ENCODE measurements around the gene ITSN1.
"Not testable (repeated sequence)": the region's sequence is repeated elsewhere in the genome, so short reads cannot be mapped to it uniquely, and the experiment has no call there.

ITSN1 gene

GRCh38 chr21:33863191-33863590 lies 220.9 kb downstream of the ITSN1 start:
- DNase-seq (ENCODE audit: low read depth): not testable (repeated sequence)

DNA sequence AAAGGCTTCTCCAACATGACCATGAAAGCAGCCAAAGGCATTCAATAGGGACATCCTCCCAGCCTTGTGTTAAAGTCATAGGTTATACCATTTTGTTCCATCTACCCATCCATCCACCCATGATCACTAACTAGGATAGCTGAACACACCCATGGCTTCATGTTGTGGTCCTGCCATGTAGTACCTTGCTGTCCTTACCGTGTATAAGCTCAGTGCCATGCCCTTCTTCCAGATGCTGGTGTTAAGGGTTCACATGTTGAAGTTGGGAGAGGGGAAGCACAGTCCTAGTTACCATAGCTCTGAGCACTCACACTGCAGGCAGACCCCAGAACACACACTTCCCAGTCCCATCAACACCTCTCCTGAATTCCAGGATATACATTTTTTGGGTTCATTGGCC lies 221.8 kb downstream of the ITSN1 start:
- DNase-seq (ENCODE audit: low read depth): no peak

- DNase-seq (ENCODE audit: low read depth): no peak
Observed at GRCh38 chr21:33865176-33865575, 222.9 kb downstream of the ITSN1 start.

- DNase-seq (ENCODE audit: low read depth): no peak
Observed at GRCh38 chr21:33865996-33866575, 223.8 kb downstream of the ITSN1 start.

DNA sequence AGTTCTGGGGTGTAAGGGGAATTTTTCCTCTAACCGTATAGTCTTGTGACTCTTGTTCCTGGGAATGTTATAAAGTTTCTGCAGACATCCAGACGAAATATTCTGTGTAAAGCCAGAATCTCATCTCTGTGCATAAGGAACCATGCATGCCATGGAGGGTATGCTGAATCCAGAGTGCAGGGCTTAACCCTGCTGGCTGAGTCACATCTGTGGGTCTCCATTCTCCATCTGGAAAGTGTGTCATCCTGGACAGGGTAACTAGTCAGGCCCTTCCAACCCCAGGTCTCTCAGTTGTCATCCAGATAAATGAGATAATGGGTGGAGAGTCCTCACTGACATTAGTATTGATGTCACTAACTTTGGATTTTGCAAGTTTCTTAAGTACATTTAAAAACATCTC lies 224.5 kb downstream of the ITSN1 start:
- DNase-seq (ENCODE audit: low read depth): no peak

DNA sequence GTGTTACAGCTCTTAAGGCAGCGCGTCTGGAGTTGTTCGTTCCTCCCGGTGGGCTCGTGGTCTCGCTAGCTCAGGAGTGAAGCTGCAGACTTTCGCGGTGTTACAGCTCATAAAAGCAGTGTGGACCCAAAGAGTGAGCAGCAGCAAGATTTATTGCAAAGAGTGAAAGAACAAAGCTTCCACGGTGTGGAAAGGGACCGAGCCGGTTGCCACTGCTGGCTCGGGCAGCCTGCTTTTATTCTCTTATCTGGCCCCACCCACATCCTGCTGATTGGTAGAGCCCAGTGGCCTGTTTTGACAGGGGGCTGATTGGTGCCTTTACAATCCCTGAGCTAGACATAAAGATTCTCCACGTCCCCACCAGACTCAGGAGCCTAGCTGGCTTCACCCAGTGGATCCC lies 225.6 kb downstream of the ITSN1 start:
- DNase-seq (ENCODE audit: low read depth): not testable (repeated sequence)

DNA sequence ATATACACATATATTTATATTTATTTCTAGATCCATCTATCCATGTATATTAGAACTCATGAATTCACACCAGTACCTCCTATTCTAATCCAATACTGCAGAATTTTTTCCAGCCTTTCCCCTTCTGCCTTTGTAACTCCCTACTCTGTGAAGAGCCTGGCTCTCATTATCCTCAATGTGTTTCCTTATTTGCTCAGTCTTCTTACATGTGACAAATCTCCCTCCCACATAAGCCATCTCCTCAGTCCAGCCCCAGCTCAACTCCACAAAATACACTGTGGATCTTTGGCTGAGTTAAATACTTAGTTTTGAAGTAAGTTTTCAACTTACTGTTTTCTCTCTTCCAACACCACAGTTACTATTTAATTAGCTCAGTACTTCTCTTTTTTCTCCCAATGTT lies 227.6 kb downstream of the ITSN1 start:
- no peak for DNase-seq (ENCODE audit: low read depth)

DNA sequence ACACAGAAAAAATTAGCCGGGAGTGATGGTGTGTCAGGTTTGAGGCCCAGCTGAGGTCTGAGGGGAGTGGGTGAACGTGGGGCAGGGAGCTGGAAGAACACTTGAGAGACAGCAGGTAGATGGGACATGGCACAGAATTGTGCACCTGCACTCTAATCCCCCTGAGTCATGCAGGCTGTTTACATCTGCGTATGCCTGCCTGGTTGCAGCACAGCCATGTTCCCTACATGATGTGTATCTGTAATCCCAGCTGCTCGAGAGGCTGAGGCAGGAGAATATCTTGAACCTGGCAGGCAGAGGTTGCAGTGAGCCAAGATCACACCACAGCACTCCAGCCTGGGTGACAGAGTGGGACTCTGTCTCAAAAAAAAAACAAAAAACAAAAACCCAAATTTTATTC lies 228.5 kb downstream of the ITSN1 start:
- no peak for DNase-seq (ENCODE audit: low read depth)

DNA sequence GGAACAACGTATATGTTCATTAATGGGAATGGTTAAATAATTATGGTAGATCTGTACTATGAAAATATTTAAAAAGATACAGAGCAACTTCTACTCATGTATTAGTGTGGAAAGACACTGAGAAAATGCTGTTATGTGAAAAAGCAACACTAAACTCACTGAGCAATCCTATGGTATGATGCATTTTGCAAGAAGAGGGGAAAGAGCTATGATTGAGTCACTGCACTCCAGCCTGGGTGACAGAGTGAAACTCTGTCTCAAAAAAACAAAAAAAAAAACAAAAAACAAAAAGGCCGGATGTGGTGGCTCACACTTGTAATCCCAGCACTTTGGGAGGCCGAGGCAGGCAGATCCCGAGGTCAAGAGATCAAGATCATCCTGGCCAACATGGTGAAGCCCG lies 228.9 kb downstream of the ITSN1 start:
- no peak for DNase-seq (ENCODE audit: low read depth)

DNA sequence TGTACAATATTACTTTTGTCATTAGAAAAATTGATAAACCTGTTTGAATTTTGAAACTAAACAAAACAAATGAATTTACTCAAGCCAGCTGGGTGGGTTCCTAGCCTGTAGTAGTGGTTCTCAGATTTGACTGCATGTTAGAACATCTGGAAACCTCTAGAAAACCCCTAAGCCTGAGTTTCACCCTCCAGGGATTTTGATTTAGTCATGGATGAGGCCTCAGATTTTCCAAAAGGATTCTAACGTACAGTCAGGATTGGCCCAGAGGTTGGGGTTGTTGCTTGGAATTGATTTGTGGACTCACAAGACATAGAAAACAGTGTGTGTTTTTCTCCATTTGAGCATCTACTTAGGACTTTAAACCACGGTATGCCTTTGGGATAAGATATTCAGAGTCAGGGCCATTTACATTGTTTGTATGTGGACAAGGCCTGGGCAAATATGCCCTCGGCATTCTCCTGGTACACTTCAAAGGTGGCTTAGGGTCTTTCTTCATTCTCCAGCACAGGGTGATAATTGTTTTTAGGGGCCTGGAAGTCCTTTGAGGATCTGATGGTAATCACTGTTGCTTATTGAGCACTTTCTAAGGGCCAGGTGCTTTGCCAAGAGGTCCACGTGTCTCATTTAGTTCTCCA lies 230.7 kb downstream of the ITSN1 start:
- no peak for DNase-seq (ENCODE audit: low read depth)

DNA sequence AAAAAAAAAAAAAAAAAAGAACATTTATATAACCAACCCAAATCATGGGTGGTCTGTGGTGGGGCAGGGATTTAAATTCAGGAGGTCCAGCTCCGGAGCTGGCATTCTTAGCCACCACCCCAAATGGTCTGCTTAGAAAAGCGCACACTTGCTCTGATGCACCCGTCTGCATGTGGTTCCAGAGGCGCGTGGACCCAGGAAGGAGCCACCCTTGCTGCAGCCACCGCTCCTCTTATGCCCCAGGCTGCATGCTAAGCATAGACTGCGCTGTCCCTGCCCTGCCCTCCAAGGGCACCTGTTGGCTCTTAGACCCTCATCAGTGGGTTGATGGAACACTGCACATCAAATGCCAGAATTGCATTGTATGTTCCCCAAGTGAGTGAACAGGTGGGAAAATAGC lies 231.9 kb downstream of the ITSN1 start:
- no peak for DNase-seq (ENCODE audit: low read depth)

- DNase-seq (ENCODE audit: low read depth): no peak
Observed at GRCh38 chr21:33875026-33875695, 232.9 kb downstream of the ITSN1 start.

DNA sequence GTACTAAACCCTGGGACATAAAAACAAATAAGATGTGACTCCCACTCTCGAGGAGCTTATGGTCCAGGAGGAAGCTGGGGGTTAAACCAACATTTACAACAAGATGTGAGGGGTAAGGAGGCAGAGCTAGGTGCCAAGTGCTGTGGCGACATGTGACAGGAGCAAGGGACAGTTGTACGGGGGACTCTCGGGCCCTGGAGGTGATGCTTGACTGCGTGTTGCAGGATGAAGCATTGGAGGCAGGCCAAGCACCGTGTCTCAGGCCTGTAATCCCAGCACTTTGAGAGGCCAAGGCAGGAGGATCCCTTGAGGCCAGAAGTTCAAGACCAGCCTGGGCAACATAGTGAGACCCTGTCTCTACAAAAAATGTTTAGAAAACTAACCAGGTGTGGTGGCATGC lies 236.5 kb downstream of the ITSN1 start:
- DNase-seq (ENCODE audit: low read depth): no peak

DNA sequence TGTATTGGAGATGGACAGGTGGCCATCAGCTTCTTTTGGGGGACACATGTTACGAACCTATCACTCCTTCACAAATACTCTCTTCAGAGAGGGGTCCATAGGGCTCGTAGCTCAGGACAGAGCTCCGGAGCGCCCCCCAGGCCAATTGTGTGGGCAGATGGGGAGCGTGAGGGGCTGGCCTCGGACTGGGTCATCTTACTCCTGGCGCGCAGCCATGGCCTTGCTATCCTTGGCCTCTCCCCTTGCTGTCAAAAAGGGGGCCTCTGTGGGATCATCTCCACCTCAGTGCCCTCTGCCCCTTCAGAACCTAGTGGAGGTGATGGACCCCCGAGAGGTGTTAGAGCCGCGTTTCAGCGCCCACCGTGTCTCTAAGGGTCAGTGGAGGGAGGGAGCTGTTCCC lies 238.3 kb downstream of the ITSN1 start:
- no peak for DNase-seq (ENCODE audit: low read depth)

DNA sequence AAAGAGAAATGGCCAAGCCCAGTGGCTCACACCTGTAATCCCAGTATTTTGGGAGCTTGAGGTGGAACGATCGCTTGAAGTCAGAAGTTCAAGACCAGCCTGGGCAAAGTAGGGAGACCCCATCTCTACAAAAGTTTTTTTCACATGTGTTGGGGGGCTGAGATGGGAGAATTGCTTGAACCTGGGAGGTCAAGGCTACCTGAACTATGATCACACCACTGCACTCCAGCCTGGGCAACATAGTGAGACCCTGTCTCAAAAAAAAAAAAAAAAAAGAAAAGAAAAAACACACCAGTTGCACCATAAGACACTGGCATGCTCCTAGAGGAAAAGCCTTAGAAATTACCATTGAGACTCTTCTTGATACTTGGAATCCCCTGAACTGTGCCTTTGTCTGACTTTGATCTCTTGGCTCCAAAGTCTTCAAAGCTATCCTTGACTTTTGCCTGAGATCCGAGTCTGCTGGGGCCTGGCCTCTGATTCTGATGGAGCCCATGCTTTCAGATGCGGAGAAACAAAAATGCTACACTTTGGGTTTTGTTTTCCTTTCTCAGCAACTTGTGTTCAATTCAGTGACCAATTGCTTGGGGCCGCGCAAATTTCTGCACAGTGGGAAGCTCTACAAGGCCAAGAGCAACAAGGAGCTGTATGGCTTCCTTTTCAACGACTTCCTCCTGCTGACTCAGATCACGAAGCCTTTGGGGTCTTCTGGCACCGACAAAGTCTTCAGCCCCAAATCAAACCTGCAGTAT lies 239.6 kb downstream of the ITSN1 start:
- DNase-seq (ENCODE audit: low read depth): no peak

DNA sequence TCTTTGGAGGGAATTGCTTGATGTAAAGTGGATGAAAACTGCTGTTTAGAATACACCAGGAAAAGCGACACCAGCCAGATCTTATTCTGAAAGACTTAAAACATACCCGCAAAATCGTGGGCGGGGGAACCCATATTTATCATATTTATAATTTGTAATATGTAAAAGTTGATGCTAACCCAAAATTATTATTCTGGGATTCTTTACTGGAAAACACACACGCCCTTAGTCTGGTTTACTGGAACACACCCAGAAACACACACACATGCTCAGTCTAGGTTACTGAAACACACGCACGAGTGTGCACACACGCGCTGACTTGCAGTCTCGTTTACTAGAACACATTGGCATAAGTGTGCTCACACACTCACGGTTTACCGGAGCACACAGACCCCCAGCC lies 240.8 kb downstream of the ITSN1 start:
- no peak for DNase-seq (ENCODE audit: low read depth)

GRCh38 chr21:33884376-33885171 lies 242.3 kb downstream of the ITSN1 start:
- DNase-seq (ENCODE audit: low read depth): no peak

- no peak for DNase-seq (ENCODE audit: low read depth)
Observed at GRCh38 chr21:33885172-33885514, 242.8 kb downstream of the ITSN1 start.

- no peak for DNase-seq (ENCODE audit: low read depth)
Observed at GRCh38 chr21:33886321-33886720, 244.0 kb downstream of the ITSN1 start.

DNA sequence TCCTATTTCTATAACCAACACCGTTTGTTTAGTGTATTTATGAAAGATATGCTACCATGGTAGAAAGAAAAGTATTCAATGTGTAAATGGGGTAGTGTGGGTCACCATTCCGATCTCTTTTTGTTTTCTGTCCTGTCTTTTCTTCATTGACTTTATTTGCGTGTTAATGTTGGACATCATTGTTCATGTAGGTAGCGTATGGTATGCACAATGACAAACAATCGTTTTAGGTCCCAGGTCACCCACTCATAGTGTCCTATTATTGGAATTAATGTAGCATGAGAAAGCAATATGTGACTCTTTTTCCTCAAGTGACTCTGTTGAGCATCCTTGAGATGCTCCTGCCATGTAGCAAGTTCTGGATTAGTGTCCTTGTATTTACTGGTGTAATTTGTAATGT lies 247.9 kb downstream of the ITSN1 start:
- no peak for DNase-seq (ENCODE audit: low read depth)

DNA sequence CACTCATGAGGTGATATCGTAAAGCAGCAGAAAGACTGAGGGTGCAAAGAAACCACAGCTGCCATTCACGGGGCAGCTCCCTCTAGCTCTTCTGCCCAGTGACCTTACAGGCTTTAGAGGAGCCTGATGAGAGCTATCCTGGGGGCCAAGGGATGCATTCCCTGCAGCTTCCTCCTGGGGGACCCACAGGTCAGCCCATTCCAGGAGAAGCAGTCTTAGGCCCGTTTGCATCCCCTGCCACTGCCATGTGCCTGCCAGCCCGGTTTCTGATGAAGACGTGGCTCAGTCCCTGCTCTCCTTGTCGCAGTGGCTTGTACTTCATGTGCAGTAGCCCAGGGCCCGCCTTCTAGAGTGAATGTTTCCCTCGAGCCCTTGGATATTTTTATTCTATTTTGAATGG lies 250.6 kb downstream of the ITSN1 start:
- no peak for DNase-seq (ENCODE audit: low read depth)

- no peak for DNase-seq (ENCODE audit: low read depth)
Observed at GRCh38 chr21:33893917-33894316, 251.6 kb downstream of the ITSN1 start.
